UCSD-AML1 (cell line): ENCODE results near the gene SCO2.

Experiments
- DNase-seq: peaks from one replicate; lab custom pipeline; 2025; ENCODE audit not compliant: unreplicated experiment; lab: John Stamatoyannopoulos, UW

The SCO2 gene

GRCh38 chr22:50525104-50525857 is at the start of gene SCO2:
SCO2 (minus strand) TSS chr22:50525598; CDS start chr22:50524411, 1,187 bp downstream.
- DNase-seq: peak; percentile 98

- no peak for DNase-seq
These were observed 49.0 kb upstream of the SCO2 start for GRCh38 chr22:50574383-50574755.

- DNase-seq: no peak
These were observed 48.3 kb upstream of the SCO2 start for GRCh38 chr22:50573491-50574382.

GRCh38 chr22:50572965-50573364 is 47.6 kb upstream of the SCO2 start:
- DNase-seq: no peak

- DNase-seq: no peak
These were observed 46.1 kb upstream of the SCO2 start for GRCh38 chr22:50571264-50572175.

GRCh38 chr22:50570861-50571260 is 45.5 kb upstream of the SCO2 start:
- no peak for DNase-seq

GRCh38 chr22:50569896-50570535 is 44.6 kb upstream of the SCO2 start:
- no peak for DNase-seq

- no peak for DNase-seq
These were observed 43.7 kb upstream of the SCO2 start for GRCh38 chr22:50569041-50569459.

GRCh38 chr22:50568626-50569025 is 43.2 kb upstream of the SCO2 start:
- DNase-seq: no peak

GRCh38 chr22:50567721-50568252 is 42.4 kb upstream of the SCO2 start:
- DNase-seq: no peak

- no peak for DNase-seq
These were observed 38.9 kb upstream of the SCO2 start for GRCh38 chr22:50564289-50564688.

- no peak for DNase-seq
These were observed 38.2 kb upstream of the SCO2 start for GRCh38 chr22:50563413-50564160.

GRCh38 chr22:50562523-50563412 is 37.4 kb upstream of the SCO2 start, which contains the start of gene SYCE3:
SYCE3 (minus strand) TSS chr22:50562919; CDS start chr22:50556405, 6,514 bp downstream.
- DNase-seq: peak; percentile 96

GRCh38 chr22:50561401-50562358 is 36.3 kb upstream of the SCO2 start:
- DNase-seq: no peak

GRCh38 chr22:50560034-50560433 is 34.6 kb upstream of the SCO2 start:
- DNase-seq: no peak

GRCh38 chr22:50556703-50557102 is 31.3 kb upstream of the SCO2 start:
- DNase-seq: no peak

GRCh38 chr22:50553310-50553709 is 27.9 kb upstream of the SCO2 start:
- DNase-seq: no peak
